Cardiac muscle cell (in vitro differentiated cells and primary cell): ENCODE results near the gene PACSIN2. TPM values are rescaled to one million over a fixed set of nuclear protein-coding genes. Genes with fewer than 3 reads are reported as not detected.

ENCODE experiments used
- DNase-seq, 2 donors: peaks; one replicate each; pipeline versions ENCODE4 v3.0.0 to v3.0.0-alpha.2; 2010 to 2017; ENCODE audit warnings: low read depth in 1 of 2, low spot score in 1 of 2
- H3K27ac ChIP-seq: fragments of 200-600 bp; sonication (generic); 2 replicates; pipeline ENCODE4 v1.5.1; 2016
- H3K27me3 ChIP-seq: fragments of 200-600 bp; sonication (generic); 2 replicates; pipeline ENCODE4 v1.6.0; 2016; ENCODE audit warnings: control low read depth
- H3K36me3 ChIP-seq: fragments of 200-600 bp; sonication (generic); 2 replicates; pipeline ENCODE4 v1.5.1; 2016; ENCODE audit warnings: control low read depth
- H3K4me1 ChIP-seq: fragments of 200-600 bp; sonication (generic); 2 replicates; pipeline ENCODE4 v1.8.1; 2017; ENCODE audit warnings: low read depth, mild to moderate bottlenecking, mixed run types
- H3K4me3 ChIP-seq: fragments of 200-600 bp; sonication (generic); 2 replicates; pipeline ENCODE4 v1.5.1; 2016; ENCODE audit warnings: mild to moderate bottlenecking
- H3K9me3 ChIP-seq: fragments of 200-600 bp; sonication (generic); 2 replicates; pipeline ENCODE4 v1.5.1; 2017; ENCODE audit warnings: low read depth, mild to moderate bottlenecking, control low read depth
- CTCF ChIP-seq: IDR thresholded peaks from 2 replicates; pipeline ENCODE4 v1.5.1; 2012; ENCODE audit warnings: low read depth, mild to moderate bottlenecking, low read length
- polyA plus RNA-seq: library from polyadenylated mRNA; unstranded; fragments of >200 nt; fragmentation: Nextera tagmentation; extraction: Ambion mirVana; gene quantifications from 2 replicates; pipeline ENCODE4 v1.2.1, GENCODE V29; 2016
- total RNA-seq: library from RNA; depleted of rRNA; stranded (reverse); fragments of >200 nt; gene quantifications from 2 replicates; pipeline ENCODE4 v1.2.3, GENCODE V29; 2016

Gene PACSIN2
- total and polyA plus RNA-seq, 2 experiments from 2014 or later = 67.7 to 70.5 TPM

DNA sequence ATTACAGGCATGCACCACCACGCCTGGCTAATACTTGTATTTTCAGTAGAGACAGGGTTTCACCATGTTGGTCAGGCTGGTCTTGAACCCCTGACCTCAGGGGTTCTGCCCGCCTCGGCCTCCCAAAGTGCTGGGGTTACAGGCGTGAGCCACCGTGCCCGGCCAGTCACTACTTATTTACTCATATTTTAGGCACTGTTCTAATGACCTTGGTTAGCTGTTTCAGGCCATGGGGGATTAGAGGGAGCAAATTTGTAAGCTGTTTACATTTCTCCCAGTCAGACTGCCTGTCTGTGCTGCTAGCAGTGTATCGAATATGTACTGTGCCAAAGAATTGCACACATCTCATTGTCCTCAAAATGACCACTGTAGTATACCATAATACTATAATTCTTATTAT, 32.7 kb upstream of the PACSIN2 start:
- Histone ChIP-seq H3K36me3 (peaks cover 3% of the 10 kb centered on the region), H3K4me3 (no peak overlapping the region), H3K4me1 (no peaks in the 10 kb centered on the region), H3K27ac (no peak overlapping the region), H3K9me3 (no peaks in the 10 kb centered on the region), H3K27me3 (no peaks in the 10 kb centered on the region)
- no peak for TF ChIP-seq CTCF
- DNase-seq = no peak

GRCh38 chr22:43044290-43044712, 29.4 kb upstream of the PACSIN2 start:
- DNase-seq = no peak
- Histone ChIP-seq H3K4me3 (no peak overlapping the region), H3K27ac (no peak overlapping the region), H3K27me3 (no peaks in the 10 kb centered on the region), H3K36me3 (no peaks in the 10 kb centered on the region), H3K4me1 (no peaks in the 10 kb centered on the region), H3K9me3 (no peaks in the 10 kb centered on the region)
- no peak for TF ChIP-seq CTCF

- no peak for DNase-seq
- TF ChIP-seq CTCF = no peak
- H3K36me3 ChIP-seq = no peaks in the 10 kb centered on the region
- no peaks in the 10 kb centered on the region for H3K9me3 ChIP-seq
- H3K27me3 ChIP-seq = no peaks in the 10 kb centered on the region
- H3K27ac ChIP-seq = no peak overlapping the region
- H3K4me3 ChIP-seq = no peak overlapping the region
- no peaks in the 10 kb centered on the region for H3K4me1 ChIP-seq
Measured at GRCh38 chr22:43042101-43042780, 27.3 kb upstream of the PACSIN2 start.

DNA sequence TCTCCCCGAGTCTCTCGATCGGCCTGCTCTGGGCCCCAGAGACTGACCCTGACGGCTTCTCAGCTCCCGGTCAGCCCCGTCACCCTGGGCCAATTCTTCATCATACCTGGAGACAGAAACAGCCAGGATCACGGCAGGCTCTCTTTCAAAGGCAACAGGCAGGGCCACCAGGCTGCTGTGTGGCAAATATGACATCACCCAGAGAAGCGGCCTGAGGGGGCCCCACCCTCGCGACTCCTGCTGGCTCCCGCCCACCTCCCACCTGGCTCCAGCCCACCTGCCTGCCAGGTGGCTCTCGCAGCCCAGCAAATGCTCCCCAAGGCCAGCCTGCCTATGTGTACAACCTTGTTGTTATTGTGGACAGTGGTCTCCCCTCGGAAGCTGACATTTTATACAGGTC, 24.9 kb upstream of the PACSIN2 start:
- no peak for TF ChIP-seq CTCF
- no peak for DNase-seq

GRCh38 chr22:43038325-43038724, 23.4 kb upstream of the PACSIN2 start:
- no peaks in the 10 kb centered on the region for H3K27me3 ChIP-seq
- no peaks in the 10 kb centered on the region for H3K9me3 ChIP-seq
- no peak overlapping the region for H3K27ac ChIP-seq
- DNase-seq = no peak
- no peaks in the 10 kb centered on the region for H3K4me1 ChIP-seq
- H3K36me3 ChIP-seq = no peaks in the 10 kb centered on the region
- no peak overlapping the region for H3K4me3 ChIP-seq
- no peak for TF ChIP-seq CTCF

More for the DNA sequence above, 24.9 kb upstream of the PACSIN2 start:
- Histone ChIP-seq H3K4me3 (no peak overlapping the region), H3K27me3 (no peaks in the 10 kb centered on the region), H3K9me3 (no peaks in the 10 kb centered on the region), H3K27ac (no peak overlapping the region), H3K36me3 (no peaks in the 10 kb centered on the region), H3K4me1 (no peaks in the 10 kb centered on the region)
